Measurements from ENCODE around the gene ECHS1. TPM values are rescaled to one million over a fixed set of nuclear protein-coding genes. Genes with fewer than 3 reads are reported as not detected.
A peak's percentile ranks its signal among the peaks of the same experiment; 100 is the strongest.

ECHS1 gene
- total RNA-seq, 1 donor from 2014 or later = 69.8 TPM

- no peak overlapping the region for H3K27ac Mint-ChIP-seq
- no peaks in the 10 kb centered on the region for H3K27me3 Mint-ChIP-seq (ENCODE audit: low read depth)
- H3K4me3 Mint-ChIP-seq = no peak overlapping the region
- no peaks in the 10 kb centered on the region for H3K9me3 Mint-ChIP-seq
- no peaks in the 10 kb centered on the region for H3K4me1 Mint-ChIP-seq
- no peak for DNase-seq (ENCODE audit: low spot score in 2 of 2, unreplicated experiment in 2 of 2)
- H3K36me3 Mint-ChIP-seq = peaks cover 20% of the 10 kb centered on the region
- TF ChIP-seq CTCF (IDR thresholded peaks at IDR 0.05; ENCODE audit: unreplicated experiment) = no peak
These were observed 12.1 kb upstream of the ECHS1 start for GRCh38 chr10:133385214-133385613.

GRCh38 chr10:133384071-133384470, 10.9 kb upstream of the ECHS1 start:
- Mint-ChIP-seq H3K4me1 (no peaks in the 10 kb centered on the region), H3K9me3 (no peaks in the 10 kb centered on the region)
- no peak for DNase-seq (ENCODE audit: low spot score in 2 of 2, unreplicated experiment in 2 of 2)

GRCh38 chr10:133383551-133383950, 10.4 kb upstream of the ECHS1 start:
- Mint-ChIP-seq H3K4me3 (no peak overlapping the region), H3K4me1 (no peaks in the 10 kb centered on the region), H3K9me3 (no peaks in the 10 kb centered on the region), H3K36me3 (peaks cover 18% of the 10 kb centered on the region), H3K27me3 (ENCODE audit: low read depth) (no peaks in the 10 kb centered on the region), H3K27ac (no peak overlapping the region)
- no peak for TF ChIP-seq CTCF (IDR thresholded peaks at IDR 0.05; ENCODE audit: unreplicated experiment)
- no peak for DNase-seq (ENCODE audit: low spot score in 2 of 2, unreplicated experiment in 2 of 2)

More at GRCh38 chr10:133384071-133384470, 10.9 kb upstream of the ECHS1 start:
- H3K4me3 Mint-ChIP-seq = no peak overlapping the region
- H3K36me3 Mint-ChIP-seq = peaks cover 18% of the 10 kb centered on the region
- no peak for TF ChIP-seq CTCF (IDR thresholded peaks at IDR 0.05; ENCODE audit: unreplicated experiment)
- no peak overlapping the region for H3K27ac Mint-ChIP-seq
- H3K27me3 Mint-ChIP-seq (ENCODE audit: low read depth) = no peaks in the 10 kb centered on the region

- Mint-ChIP-seq H3K9me3 (no peaks in the 10 kb centered on the region), H3K36me3 (peaks cover 12% of the 10 kb centered on the region), H3K4me1 (no peaks in the 10 kb centered on the region), H3K4me3 (peak overlapping the region; percentile 5), H3K27me3 (ENCODE audit: low read depth) (peaks cover 7% of the 10 kb centered on the region), H3K27ac (no peak overlapping the region)
- no peak for TF ChIP-seq CTCF (IDR thresholded peaks at IDR 0.05; ENCODE audit: unreplicated experiment)
- DNase-seq (ENCODE audit: low spot score in 2 of 2, unreplicated experiment in 2 of 2) = no peak
These were observed 7.9 kb upstream of the ECHS1 start for GRCh38 chr10:133381036-133381435.

GRCh38 chr10:133379801-133380666, 6.9 kb upstream of the ECHS1 start:
- H3K4me1 Mint-ChIP-seq = no peaks in the 10 kb centered on the region
- H3K4me3 Mint-ChIP-seq = peak overlapping the region; percentile 58
- H3K27ac Mint-ChIP-seq = no peak overlapping the region
- no peak for DNase-seq (ENCODE audit: low spot score in 2 of 2, unreplicated experiment in 2 of 2)
- no peaks in the 10 kb centered on the region for H3K9me3 Mint-ChIP-seq
- peaks cover 12% of the 10 kb centered on the region for H3K36me3 Mint-ChIP-seq
- H3K27me3 Mint-ChIP-seq (ENCODE audit: low read depth) = peaks cover 11% of the 10 kb centered on the region
- no peak for TF ChIP-seq CTCF (IDR thresholded peaks at IDR 0.05; ENCODE audit: unreplicated experiment)

Measured in mesothelial cell of epicardium (in vitro differentiated cells).